GM18502 (cell line): ENCODE results near the gene MTA2.
"Not testable (repeated sequence)": the region's sequence is repeated elsewhere in the genome, so short reads cannot be mapped to it uniquely, and the experiment has no call there.

ENCODE experiments used
- ATAC-seq: cut with Tn5 transposase; IDR thresholded peaks from one replicate; pipeline ENCODE4 v1.9.1; 2021; ENCODE audit warnings: mild to moderate bottlenecking; ENCODE audit not compliant: unreplicated experiment, poor library complexity

MTA2 gene

DNA sequence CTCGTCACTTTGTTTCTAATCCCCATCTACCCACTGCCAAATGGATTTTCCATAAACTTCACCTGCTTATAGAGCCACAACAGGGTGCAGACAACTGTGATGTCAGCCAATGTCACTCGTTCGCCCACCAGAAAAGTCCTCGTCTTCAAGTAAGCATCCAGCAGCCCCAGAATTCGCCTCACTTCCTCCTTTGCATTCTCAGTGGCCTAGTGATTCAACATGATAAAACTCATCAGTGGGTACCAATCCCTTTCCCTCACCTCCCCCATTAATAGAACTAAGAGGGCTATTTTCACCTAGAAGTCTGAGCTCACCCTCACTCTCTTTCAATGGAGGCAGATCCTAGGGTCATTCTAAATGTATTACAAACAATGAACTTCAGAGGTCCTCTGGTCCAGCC lies 30.8 kb downstream of the MTA2 start:
- ATAC-seq, result not testable (repeated sequence)

DNA sequence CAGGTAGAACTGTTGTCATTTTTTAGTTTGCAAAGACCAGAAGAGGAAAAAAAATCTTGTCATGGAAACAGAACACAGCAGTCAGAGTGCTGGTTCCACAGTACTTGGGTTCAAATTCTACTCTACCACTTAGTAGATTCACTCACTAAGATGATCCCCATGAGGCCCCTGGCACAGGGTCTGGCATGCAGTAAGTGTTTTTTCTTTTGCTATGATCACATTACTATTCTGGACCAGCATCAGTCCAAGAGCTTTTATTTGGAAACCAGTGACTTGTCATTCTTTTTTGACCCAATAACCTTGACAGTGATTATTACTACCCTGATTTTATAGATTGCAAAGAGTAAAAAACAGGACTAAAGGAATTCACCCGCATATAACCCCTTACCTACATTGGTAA lies 32.1 kb downstream of the MTA2 start:
- no peak for ATAC-seq

DNA sequence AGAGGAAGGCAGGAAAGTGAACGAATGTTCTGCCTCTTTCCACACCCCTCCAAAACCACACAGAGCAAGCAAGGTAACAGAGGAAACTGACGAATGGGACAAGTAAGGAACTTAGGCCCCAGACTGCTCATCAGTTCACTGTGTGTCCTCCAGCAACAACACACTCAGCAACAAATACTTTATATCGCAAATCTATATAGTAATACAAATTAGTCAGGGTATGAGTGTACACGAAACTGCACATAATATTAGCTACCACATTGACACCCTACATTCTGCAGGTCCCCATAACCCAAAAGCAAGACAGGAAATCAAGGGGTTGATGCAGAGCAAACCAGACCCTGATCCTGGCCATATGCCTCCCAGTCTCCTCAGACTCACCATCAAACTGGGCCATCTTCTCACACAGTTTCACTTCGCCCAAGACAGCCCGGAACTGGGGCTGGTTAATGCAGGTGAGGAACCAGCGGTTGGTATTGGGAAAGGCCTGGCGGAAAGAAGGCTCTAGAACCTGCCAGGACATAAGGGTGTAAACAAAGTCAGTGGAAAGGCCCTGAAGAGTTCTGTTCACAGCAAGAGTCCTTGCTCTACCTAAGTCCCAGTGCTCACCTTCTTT lies 34.5 kb downstream of the MTA2 start:
- no peak for ATAC-seq

DNA sequence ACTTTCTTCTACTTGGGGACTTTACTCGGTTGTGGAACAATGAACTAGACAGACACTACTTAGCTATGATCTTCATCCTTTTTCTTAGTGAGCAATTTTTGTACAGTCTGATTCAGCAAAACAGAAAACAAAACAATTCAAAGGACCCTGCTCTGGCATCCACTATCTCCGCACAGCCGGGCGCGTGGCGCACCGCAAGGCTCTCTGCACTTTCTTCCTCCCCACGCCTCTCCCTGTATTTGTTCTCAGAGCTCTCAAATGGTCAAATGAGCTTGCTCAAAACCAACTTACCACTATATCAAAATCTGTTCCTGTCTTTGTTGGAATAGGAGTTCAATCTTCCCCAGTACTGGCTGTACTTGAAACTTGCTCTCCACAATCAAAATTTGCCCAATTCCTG lies 35.4 kb downstream of the MTA2 start:
- no peak for ATAC-seq

DNA sequence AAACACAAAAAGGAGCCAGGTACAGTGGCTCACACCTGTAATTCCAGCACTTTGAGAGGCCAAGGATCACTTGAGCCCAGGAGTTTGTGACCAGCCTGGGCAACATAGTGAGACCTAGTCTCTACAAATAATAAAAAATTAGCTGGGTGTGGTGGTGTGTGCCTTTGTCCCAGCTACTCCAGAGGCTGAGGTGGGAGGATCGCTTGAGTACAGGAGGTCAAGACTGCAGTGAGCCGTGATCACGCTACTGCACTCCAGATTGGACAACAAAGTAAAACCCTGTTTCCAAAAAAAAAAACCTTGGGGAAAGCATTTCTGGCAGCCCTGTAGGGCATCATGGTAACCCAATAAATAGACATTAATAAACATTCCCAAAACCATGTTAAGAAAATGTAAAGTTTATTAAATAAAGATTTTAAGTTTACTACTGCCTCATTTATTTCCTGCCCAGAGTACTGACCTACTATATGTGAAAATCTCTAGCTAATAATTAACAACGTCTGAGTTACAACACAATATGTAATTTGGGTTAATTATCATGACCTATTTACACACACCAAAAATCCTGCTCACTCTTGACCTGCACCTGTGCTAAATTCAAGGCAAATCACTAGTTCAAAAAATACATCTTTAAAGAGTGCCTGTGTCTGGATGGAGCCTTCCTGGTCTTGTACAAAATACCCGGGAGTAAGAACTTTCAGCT lies 36.4 kb downstream of the MTA2 start:
- no peak for ATAC-seq

DNA sequence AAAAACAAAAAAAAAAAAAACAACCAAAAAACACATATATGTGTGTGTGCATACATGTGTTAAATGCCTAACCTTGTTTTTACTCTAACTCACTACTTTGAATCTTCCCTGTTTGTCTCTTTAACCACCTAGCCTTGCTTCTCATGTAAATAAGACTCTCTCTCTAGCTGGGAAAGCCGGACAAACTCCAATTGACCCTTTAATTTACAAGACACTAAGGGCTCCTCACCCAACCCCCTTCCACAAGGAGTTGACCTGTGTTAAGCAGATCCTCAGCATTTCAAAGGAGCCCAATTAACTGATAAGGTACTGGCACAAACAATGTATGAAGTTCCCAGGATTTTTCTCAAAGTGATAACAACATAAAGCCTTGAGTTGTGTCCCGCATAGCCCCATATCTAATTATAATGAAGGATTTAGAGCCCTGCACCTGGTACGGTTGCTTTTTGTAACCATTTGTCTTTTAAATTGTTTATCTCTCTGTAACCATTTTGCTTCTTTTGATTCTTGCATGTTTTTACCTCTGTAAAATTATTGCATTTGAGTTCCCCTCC lies 39.9 kb downstream of the MTA2 start:
- not testable (repeated sequence) for ATAC-seq

DNA sequence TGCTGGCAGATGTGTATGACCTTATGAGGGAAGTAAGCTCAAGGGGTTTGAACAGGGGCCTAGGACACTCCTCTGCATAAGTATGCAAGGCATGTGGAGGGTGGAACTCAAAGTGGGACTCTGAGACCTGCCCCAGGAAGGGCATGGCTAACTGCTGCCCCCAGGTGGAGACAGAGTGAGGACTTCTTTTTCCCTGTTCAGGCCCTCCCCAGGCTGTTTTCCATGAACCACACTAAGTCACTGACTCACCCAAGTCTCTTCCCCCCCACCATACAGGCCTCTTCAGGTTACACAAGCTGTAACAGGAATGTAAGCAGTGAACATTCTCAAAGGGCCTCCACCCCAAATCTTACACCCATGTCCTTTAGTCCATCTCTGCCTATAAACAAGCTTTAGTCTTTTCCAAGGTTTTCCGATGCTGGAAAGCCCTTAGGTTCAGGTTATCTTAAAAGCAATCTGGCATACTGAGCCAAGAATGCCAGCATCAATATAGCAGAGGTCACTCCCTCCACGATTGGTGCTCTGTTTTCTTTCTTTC lies 41.0 kb downstream of the MTA2 start:
- ATAC-seq, result no peak

DNA sequence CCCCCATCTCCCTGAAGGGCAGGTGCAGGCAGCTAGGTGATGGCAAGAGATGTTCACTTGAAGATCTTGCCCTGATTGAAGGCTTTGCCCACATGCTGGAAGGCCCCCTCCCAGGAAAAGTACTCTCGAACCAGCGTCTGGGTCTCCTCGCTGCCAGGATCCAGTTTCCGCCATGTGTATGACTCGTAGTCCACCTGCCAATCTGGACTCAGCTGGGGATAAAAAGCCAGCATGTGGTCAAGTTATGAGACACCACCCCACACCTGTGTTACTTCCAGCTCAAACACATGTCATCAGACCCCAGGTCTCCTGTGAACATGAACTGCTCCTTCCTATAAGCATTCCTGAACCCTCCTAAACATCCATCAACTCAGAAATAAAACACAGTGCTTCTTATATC lies 42.0 kb downstream of the MTA2 start:
- ATAC-seq, result not testable (repeated sequence)

DNA sequence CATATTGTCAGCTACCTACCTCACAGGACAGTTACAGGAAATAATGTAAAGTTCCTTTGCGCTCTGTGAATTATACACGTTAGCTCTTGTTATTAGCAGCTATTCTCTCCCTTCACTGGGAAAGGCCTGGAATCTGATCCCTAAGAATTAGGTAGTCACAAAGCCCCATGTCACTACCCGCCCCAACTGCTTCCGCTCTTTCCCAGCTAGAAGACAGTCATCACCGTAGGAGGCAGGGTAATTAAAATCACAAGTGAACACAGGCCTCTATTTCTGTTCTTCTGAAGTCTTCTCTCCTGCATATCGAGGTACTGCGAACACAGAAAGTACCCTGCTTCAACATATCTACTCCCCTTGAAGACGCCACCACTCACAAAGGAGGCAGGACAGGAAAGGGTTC lies 42.5 kb downstream of the MTA2 start:
- no peak for ATAC-seq

DNA sequence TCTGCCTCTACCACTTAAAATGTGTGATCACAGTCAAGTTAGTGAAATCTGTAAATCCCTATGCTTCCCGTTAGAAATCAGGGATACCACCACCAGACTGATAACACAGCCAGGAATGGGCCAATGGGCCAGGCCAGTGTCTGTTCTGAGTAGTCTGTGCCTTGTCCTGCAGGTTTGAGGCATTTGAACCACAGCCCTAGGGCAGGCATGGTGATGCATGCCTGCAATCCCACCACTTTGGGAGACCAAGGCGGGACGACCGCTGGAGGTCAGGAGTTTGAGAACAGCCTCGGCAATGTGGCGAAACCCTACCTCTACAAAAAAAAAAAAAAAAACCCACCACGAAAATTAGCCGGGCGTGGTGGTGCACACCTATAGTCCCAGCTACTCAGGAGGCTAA lies 43.0 kb downstream of the MTA2 start:
- no peak for ATAC-seq

DNA sequence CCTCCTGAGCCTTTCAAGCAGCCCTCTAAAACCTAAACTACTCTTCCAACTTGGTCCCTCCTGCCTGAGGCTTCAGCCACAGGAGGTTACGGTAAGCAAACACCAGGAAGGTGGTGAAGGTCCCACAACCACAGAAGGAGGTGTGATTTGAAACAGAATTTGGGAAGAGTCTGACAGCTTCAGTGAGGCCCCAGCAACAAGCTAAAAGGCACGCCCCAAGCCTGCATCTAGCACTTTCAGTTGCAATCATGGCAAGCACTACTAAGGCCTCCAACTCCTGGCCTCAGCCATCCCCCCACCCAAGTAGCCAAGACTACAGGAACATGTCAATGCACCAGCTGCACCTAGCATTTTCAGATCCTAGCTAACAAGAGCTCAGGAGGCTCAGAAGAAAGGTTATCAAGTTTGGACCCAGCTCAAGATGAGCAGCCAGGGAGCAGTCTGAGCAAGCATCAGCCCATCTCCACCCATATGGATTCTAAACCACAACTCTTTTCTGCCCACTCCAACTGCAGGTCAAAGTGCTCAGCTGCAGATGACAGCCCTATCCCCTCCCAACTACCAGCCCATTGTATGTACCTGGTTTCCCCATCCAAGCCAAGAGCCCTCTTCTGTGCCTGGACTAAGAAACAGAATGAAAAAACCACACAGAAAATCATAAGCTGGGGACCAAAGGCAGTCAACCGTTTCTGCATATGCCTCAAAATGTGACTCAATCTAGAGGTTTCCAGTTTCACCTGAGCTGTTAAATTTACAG lies 44.6 kb downstream of the MTA2 start:
- peak; percentile 38 for ATAC-seq

DNA sequence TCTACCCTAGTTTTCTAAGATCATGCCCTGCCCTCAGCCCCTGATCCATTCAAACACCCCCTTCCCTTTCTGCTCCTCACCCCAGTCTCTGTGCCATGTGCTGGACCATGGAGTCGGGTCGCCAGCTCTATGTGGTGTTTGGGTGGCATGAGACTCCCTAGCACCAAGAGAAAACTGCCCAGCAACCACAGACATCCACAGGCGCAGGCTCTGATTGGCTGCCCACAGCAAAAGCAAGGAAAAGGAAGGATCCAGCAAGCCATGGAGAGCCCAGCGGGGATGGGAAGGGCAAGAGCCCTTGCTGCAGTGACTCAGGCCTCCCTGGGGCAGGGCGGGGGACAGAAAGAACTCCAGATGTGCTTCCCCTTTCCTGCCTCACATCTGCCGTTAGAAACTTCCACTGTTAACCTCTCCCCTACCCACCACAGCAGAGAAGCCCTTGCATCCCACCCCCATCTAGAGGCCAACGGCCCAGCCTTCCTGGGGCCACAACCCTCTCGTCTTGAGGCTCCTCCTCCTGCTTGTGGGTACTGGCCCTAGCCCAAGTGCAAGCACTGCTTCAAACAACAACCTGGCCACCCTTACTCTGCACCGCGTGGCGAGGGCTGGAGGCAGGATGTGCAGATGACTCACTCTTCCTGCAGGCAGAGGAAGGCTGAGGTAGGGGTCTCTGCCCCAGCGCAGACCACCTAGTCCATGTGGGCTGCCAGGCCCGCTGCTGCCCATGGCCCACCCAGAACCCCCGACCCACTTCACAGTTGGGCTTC lies 45.4 kb downstream of the MTA2 start:
- ATAC-seq, result peak; percentile 47

DNA sequence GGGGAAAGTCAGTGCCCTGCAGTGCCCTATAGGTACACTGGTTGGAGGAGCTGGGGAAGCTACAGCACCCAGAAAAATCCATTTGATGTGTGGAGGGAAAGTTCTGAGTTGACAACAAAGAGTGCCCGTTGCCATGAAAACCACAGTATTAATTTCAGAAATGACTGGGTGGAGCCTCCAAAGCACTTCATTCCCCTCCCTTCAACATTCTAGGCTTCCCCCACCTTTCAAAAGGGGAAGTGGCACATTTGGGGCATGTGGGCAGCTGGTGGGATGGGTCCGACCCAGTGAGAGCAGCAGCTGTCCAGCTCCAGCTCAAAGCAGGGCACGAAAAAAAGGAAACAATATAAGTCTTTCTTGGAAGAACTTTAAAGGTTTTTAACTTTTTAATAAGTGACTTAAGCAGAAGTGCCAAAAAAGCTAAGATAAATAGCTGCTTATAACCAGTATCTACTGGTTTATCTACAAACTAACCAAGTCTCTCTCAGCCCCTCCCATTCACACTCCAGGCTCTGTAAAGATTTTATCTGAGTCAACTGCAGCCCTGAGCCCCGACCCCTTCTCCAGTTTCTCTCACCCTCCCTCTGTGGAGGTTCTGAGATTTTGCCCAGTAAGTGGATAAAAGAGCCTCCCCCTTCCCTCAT lies 46.1 kb downstream of the MTA2 start:
- peak; percentile 33 for ATAC-seq

DNA sequence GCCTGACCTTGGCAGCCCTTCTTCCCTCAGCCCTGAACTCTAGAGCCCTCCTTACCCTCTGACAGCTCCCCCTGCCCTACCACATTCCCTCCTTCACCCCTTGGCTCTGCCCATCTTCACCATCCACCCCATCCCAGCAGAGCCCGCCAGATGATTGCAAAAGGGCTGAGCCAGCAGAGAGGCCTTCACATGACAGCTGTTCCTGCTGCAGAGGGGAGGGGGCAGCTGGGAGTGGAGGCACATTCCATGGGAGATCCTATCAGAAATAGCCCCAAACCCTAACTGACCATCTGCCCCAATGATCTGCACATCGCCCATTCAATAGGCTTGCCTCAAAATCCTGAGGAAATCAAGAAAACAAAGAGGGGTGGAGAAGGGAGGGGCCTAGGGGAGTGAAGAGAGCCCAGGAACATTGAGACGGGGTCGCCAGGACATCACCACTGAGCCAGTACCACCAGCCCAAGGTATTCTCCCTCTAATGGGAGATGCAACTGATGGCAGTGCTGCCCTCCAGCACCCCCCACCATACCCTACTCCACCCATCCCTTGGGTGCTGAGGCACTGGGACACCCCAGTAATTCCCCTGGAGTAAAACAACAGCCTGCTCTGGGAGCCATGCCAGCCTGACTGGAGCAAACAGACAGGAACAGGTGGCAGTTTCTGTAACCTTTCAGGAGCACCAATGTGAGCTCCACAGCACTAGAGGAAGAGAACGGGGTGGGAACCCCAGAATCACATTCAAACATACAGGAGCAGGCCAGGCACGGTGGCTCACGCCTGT lies 47.1 kb downstream of the MTA2 start:
- no peak for ATAC-seq

DNA sequence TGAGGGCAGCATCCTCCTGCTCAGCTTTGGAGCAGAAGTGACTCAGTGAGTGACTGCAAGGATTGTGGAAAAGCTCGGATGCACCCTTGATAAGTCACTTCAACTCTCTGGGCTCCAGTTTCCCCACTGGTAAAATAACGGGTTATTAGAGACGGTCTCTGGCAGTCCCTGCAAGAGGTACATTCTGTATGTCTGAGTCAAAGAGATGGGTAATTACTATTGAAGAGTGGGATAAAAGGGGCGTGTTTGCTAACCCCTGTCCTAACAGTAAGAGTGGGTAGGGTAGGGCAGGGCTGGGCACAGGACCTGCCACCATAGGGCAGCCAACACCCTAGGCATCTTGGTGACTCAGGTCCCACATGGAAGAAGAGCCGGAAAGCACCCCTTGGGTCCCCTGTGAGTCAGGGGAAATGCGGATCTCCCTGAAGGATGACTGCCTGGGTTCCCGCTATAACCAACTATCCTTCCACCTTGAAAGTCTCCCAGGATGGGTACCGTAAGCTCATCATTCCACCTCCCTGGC lies 47.8 kb downstream of the MTA2 start:
- no peak for ATAC-seq

DNA sequence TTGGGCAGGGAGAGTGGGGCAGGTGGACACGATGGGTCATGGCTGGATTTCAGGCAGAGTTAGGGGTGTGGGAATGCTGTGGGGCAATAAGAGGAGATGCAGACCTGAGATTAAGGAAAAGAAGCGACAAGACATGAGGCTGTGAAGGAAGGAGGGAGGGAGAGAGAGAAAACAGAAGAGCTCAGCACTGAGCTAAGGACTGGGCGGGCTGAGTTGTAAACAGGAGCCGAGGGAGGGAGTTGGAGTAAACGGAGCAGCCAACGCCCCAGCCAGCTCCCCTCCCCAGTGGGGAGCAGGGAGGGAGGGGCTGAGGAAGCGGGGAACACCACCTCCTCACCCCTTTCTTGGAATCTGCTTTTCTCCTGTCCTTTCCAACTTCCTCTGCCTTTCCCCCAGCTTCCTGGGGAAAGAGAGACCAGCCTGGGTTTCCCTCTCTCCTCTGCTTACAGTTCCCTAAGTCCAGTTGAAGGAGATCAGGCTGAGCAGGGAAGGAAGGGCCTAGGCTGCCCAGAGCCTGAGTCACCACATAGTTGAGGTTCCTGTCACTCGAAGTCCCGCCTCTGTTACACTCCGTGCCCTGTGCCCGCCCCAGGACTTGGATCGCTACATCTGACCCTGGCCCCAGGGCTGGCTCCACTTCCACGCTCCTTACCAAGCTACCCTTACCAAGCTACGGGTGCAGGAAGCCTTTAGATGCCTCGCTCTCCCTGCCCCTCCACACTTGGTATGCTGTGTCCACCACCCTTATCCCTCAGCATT lies 48.4 kb downstream of the MTA2 start:
- ATAC-seq, result no peak

DNA sequence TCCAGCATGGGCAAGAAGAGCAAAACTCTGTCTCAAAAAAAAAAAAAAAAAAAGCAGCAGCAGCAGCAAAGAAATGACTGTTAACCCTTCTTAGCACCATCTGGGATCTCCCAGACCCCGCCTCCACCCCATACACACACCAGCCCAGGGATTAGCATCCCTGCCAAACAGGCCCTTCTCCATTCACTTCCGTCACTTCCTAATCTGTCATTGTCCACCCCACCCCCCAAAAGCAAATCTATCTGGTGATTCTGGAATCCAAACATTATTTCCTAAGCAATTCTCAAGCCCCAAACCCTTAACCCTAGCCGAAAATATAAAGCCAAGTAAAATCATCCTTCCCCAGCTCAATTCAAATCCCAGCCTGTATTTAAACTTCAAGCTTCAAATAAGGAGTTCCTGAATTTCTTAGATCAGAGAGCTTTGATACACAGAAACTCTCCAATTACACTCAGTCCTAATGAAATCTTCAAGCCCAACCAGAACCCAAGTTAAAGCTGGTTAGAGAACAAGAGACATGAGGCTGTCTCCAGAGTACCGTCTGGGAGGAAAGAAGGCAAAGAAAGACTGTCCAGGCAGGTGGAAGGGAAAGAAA lies 49.1 kb downstream of the MTA2 start:
- no peak for ATAC-seq

DNA sequence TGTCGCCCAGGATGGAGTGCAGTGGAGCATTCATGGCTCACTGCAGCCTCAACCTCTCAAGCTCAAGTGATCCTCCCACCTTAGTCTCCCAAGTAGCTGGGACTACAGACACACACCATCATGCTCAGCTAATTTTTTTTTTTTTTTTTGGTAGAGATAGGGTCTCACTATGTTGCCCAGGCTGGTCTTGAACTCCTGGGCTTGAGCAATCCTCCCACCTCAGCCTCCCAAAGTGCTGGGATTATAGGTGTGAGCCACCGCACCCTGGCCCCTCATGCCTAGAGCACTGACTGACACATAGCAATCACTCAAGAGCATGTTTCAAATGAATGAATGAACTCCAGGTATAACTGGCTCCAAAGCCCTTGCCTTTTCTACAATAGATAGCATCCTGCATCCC lies 51.2 kb downstream of the MTA2 start:
- not testable (repeated sequence) for ATAC-seq
